CD4-positive, alpha-beta T cell treated with Interleukin-4 for 4 hours (primary cell): ENCODE measurements around the gene ARMC6.
A peak's percentile ranks its signal among the peaks of the same experiment; 100 is the strongest.
"Not testable (repeated sequence)": the region's sequence is repeated elsewhere in the genome, so short reads cannot be mapped to it uniquely, and the experiment has no call there.

Experiments
- DNase-seq: peaks from one replicate; pipeline ENCODE4 v3.0.0-alpha.2; 2020

The ARMC6 gene

DNA sequence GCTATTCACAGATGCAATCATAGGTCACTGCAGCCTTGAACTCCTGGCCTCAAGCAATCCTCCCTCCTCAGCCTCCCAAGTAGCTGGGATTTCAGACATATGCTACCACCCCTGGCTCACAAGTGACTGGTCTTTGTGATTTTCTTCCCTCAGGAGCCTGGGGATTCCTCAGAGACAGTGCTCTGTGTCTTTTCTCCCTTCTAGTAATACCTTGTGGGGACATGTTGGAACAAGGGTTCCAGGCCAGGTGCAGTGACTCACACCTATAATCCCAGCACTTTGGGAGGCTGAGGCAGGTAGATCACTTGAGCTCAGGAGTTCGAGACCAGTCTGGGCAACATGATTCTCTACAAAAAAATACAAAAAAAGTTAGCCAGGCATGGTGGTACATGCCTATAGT is 10.0 kb upstream of the ARMC6 start:
- not testable (repeated sequence) for DNase-seq

DNA sequence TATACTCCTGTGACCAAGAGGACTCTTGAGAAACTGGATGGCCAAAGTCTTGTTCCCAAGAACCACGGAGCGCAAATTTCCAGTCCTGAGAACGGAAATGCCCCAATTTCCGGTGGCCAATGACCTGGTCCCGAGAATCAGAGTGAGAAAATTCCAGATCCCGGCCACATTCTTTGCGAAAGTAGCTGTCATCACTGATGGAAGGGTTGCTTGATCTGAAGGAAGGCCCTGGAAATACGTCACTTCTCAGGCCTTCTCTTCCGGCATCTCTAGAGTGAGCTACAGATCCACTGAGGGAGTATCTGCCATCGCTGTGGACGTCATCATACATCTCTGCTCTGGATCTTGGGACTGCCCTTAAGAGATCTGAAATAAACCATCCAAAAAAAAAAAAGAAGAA is 7.5 kb upstream of the ARMC6 start:
- no peak for DNase-seq

DNA sequence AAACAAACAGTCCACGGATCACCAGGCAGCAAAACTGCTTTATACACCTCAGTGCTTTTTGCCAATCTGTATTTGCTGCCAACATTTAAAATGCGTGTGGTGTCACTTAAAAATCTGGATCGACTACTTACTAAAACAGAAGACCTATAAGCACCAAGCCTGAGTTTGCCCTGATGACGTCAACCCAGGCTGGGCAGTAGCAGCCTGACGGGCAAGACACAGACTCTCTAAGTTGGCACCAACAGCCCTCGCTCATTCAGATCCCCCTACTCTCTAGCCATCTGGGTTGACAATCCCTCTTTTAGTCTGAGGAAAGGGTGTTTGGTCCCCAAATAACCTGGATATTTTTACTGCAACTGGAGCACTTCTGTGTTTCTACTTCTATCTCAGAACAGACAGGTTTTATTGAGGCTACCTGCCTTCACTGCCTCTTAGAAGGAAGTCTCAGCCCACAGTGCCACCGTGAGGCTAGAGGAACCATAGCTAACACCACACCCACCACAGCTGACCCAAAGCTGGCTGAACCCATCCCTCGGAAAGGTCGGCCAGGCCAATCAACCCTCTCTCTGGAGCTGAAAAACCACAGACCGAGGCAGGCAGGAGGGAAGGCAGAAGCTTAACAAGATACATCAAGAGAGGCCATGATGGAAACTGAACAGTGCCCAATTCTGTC is 7.0 kb upstream of the ARMC6 start:
- no peak for DNase-seq

DNA sequence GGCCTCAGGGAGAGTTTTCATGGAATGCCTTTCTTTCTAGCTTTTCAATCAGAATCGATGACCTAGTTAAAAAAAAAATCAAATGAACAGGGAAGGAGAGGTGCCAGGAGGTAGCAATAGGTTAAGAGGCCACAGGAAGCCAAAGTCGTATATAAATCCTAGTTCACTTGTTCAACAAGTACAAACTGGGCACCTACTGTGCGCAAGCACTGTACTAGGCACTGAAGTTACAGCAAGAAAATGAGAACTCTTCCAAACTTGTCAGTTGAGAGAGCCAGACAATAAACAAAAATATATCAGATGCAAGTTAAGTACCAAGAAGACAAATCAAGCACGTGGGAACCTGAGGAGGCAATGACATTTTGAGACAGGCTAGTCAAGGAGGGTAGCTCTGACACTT is 6.2 kb upstream of the ARMC6 start:
- no peak for DNase-seq

DNA sequence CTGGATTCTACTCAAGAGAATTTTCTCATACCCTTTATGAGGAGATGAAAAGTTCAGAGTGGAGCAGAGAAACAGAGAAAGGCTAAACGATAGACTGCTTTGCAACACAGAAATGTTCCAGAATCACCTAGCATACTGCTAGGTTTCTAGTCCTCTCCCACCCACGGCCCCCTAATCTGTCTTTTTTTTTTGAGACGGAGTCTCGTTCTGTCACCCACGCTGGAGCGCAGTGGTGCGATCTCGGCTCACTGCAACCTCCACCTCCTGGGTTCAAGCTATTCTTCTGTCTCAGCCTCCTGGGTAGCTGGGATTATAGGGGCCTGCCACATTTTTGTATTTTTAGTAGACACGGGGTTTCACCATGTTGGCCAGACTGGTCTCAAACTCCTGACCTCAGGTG is 4.9 kb upstream of the ARMC6 start:
- DNase-seq = no peak

DNA sequence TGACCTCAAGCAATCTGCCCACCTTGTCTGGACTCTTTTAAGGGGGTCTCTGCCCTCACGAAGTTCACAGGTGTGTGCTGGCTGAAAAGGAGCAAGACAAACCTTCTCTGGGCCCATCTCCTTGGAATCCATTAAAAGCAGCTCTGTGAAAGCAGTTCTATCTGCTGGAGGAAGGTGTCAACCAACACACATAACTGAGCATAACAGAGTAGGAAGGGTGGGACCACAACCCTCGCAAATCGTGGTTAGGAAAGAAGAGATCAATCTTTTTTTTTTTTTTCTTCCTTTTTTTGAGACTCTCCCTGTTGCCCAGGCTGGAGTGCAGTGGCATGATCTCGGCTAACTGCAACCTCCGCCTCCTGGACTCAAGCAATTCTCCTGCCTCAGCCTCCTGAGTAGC is 1.5 kb upstream of the ARMC6 start:
- no peak for DNase-seq

DNA sequence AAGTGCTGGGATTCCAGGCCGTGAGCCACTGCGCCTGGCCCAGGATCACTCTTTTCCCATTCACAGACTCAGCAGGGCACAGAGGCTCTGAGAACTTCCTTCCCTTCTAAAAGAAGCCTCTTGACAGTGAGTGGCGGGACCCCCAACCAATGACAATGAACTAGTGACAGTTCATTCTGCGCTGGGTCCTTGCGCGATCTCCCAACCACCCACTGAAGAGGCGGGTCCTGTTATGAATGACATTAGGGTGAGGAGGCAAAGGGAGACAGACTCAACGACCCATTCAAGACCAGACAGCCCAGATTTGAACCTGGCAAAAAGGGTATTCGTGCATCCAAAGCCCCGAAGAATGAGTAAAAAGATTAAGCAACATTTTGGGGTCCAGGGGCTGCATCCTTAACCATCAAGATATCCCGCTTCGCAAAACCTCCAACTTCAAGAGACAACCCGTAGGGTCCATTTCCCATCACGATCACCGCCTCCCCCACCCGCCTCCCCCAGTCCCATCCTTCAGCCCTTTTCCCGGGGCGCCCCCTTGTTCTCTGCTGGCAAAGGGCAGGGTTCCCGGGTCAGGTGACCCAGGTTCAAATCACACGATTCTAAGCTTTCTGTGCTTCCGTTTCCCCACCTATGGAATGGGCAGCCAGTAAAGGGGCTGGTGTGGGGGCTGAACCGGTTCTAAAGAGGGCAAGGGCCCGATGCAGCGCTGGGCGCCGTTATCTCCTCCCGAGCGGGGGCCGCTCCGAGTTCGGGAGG is 805 bp upstream of the ARMC6 start:
- DNase-seq = peak; percentile 74

DNA sequence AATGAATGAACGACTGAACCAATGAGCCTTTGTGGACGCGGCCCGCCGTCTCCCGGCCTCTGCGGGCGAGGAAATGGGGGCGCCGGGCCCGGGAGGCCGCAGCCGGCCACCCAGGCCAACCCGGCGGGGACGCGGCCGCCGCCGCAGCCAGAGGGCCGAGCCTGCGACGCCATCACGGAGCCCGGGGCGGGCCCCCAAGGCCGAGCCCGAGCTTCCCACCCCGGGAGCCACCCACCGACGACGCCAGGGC is 302 bp upstream of the ARMC6 start:
- DNase-seq = no peak

DNA sequence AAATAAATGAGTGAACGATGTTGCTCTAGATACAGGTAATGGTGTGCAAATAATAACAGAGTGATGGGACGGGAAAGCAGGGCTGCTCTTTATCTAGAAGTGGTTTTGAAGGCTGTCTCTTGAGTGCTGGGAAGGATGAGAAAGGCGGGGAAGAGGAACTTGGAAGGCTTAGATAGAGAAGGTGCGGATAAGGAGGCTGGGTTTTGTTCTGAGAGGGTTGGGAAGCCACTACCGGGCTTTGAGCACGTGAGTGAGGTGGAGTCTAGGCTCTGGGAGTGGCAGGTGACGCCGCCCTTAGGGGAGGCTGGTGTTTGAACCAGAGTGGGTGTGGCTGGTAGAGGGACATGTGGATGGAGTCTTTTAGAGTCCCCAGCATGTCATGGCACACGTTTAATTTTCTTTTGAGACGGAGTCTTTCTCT is 811 bp downstream of the ARMC6 start:
- peak; percentile 64 for DNase-seq

DNA sequence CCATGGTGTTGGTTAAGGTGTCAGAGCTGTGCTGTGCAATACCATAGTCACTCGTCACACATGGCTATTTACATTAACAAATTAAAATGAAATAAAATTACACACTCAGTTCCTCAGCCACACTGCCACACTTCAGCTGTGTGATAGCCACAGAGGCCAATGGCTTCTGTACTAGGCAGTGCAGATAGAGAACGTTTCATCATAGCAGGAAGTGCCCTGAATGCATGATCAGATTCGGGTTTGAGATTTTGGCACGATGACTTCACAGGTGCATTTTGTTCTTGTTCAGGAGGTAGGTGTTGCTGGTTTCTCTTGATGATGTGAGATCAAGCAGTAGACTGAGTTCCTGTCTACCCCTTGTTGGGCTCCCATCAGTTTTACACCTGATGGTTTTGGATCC is 6.5 kb downstream of the ARMC6 start:
- DNase-seq = peak; percentile 46

DNA sequence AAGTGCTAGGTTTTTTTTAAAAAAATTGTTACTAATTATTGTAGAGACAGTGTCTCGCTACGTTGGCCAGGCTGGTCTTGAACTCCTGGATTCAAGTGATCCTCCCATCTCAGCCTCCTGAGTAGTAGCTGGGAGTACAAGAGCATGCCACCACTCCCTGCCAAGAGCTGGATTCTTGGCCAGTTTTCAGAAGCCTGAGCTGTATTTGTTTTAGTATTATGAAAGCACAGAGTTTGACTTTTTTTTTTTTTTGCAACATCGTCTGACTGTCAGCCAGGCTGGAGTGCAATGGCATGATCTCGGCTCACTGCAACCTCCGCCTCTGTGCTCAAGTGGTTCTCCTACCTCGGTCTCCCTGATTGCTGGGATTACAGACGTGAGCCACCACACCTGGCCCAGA is 7.0 kb downstream of the ARMC6 start:
- DNase-seq = no peak

DNA sequence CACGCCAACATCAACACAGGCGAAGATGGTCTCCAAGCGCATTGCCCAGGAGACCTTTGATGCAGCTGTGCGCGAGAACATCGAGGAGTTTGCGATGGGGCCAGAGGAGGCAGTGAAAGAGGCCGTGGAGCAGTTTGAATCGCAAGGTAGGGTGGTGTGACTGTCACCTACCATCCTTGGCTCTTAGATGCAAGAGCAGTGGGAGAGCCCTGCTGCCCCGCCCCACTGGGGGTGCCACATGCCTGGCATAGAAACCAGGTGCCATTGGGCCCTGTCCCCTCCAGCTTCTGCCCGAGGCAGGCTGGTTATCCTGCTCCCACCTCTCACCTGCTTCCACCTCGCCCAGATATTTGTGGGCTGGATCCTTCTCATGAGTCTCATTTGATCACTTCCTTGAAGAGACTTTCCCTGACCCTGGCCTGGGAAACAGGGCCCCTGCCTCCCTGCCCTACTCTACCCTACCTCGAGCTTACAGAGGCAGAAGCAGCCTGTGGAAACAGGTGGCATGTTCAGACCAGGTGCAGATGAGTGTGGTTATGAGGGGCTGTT is 9.4 kb downstream of the ARMC6 start:
- DNase-seq = no peak

DNA sequence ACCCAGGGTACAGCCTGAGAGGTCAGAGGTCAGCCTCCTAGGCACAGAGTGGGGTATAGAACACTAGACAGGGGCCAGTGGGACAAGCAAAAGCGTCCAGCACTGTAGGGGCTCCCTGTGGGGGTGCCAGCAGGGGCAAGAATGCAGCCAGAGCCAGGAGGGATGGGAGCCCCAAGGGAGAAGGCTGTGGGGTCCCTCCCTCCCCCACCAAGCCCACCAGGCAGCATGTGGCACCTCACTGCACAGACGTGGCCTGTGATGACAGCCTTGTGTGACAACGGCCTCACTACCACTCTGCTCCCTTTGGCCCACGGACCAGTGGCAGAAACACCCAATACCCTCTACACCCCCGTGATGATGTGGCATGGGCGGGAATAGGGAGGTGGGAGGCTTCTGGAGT is 10.1 kb downstream of the ARMC6 start:
- DNase-seq = no peak

DNA sequence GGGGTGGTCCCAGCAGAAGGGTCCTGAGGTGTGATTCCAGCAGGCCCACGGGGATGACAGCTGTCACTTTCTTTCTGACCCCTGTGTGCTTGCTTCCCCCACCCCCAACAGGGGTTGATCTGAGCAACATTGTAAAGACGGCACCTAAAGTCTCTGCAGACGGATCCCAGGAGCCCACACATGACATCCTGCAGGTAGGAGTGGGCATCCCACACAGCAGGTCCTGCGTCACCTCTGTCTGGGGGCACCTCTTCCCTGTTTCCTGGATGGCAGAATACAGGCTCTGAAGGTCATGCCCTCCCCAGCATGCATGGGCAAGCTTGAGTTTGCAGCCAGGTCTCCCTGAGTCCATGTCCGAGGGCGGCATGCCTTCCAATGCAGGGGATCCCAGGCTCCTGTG is 10.5 kb downstream of the ARMC6 start:
- DNase-seq = no peak

DNA sequence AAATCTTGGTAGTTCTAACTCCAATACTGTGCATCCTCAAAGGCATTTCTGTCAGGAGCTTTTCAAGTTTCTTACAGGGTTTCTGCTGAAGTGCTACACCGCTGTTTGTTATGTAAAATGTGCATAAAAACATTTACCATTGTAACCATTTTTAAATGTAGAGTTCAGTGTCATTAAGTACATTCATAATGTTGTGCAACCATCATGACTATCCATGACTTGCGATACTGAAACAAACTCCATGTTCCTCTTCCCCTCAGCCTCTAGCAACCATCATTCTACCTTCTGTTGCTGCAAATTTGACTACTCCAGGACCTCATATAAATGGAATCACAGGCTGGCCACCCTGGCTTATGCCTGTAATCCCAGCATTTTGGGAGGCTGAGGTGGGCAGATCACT is 16.0 kb downstream of the ARMC6 start:
- no peak for DNase-seq

DNA sequence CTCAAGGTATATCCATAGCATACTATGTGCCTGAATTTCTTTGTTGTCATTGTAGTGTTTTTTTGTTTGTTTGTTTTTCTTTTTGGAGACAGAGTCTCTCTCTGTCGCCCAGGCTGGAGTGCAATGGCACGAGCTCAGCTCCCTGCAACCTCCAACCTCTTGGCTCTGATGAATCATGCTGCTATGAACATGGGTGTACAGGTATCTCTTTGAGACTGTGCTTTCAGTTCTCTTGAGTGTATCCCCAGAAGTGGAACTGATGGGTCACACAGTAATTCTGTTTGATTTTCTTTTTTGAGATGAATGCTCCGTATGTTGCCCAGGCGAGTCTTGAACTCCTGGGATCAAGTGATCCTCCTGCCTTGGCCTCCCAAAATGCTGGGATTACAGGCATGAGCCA is 16.7 kb downstream of the ARMC6 start:
- no peak for DNase-seq

DNA sequence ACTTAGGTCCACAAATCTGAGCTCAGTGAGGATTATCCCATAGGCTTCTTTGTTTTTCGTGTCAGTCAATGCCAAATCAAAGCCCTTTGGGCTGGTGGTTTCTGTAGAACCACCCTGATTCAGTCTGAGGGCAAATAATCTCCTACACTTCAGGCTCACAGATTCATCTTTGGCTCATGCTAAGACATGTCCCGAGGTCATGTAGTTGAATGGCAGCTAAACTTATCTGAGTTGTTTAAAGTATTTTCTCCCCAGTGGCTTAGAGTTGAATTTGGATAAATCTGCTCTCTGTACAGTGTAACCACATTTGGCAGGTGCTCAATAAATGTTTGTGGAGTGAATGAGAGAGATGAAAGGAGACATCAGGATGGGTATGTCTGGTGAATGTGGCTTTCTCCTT is 17.3 kb downstream of the ARMC6 start:
- DNase-seq = no peak

DNA sequence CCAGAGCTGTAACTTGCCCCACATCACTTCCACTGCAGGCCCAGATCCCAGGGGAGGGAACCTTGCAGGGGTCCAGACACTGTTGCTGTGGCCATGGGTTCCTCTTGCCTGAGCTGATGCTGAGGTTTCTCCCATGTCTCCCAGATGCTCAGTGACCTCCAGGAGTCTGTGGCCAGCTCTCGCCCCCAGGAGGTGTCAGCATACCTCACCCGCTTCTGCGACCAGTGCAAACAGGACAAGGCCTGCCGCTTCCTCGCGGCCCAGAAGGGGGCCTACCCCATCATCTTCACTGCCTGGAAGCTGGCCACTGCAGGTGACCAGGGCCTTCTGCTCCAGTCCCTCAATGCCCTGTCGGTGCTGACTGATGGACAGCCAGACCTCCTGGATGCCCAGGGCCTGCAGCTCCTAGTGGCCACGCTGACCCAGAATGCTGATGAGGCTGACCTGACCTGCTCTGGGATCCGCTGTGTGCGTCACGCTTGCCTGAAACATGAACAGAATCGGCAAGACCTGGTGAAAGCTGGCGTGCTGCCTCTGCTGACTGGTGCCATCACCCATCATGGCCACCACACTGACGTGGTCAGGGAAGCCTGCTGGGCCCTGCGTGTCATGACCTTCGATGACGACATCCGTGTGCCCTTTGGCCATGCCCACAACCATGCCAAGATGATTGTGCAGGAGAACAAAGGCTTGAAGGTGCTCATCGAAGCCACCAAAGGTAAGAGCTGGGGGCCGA is 18.2 kb downstream of the ARMC6 start:
- DNase-seq = no peak

DNA sequence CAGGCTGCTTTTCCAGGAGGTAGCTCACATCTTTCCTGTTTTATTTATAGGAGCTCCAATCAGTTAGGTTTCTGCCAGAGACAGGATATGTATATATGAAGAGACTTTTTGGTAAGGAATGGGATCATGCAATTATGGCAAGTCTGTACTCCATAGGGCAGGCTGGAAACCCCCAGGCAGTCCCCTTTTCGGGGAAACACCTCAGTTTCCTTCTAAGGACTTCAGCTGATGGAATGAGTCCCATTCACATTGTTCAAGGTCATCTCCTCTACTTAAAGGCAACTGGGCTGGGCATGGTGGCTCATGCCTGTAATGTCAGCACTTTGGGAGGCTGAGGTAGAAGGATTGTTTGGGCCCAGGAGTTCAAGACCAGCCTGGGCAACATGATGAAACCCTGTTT is 19.5 kb downstream of the ARMC6 start:
- DNase-seq = no peak

DNA sequence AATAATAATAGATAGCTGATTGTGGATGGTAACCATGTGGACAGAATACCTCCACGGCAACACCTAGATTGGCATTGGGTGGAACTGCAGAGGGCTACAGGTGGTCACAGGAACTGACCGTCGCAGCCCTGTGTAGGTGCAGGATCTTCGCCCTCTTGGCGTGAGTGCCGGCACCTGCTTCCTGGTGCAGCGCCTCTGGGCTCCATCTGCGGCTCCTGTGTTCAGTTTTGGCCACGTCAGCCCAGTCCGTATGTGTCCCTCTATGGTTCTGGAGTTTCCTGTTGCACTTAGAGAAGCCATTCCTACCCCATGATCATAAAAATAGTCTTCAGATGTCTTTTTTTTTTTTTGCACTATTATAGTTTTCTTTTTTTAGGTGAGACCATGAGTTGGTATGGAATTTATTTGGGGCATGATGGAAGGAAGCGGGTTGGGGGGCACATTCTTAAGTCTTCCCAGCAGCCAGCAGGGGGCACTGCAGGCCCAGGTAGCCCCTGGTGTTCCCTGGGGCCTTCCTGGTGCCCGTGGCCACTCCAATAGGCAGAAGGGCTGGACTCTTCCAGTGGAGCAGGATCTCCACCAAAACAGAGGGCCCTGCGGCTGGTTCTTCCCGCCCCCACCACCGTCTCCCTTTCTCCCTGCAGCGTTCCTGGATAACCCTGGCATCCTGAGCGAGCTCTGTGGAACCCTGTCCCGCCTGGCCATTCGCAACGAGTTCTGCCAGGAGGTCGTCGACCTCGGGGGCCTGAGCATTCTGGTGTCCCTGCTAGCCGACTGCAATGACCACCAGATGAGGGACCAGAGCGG is 20.3 kb downstream of the ARMC6 start:
- DNase-seq = peak; percentile 46

DNA sequence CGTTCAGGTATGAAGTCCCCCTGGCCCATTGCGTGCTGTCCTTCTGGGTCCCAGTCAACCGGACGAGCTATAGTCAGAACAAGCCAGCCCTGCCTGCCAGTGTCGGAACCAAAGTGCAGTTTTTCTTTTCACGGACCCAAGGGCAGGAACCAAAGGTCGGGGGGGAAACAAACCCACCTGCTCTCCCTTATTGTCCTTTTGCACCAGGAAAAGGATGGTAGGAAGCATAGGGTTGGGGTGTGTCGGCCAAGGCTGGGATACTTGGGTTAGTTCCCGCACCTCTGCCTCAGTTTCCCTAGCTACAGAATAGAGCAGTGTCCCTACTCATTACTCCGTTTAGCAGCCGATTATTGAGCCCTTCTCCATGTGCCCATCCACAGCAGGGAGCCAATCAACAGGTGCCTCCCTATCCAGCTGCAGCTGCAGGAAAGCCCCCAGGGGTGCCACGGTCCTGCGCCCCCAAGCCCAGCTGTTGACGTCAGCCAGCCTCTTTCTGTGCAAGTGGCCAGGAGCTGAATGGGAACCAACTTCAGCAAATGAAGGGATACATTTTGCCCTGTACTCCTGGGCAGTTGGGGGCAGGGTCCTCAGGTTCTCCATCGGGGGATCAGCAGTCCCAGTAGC is 21.0 kb downstream of the ARMC6 start:
- DNase-seq = no peak

DNA sequence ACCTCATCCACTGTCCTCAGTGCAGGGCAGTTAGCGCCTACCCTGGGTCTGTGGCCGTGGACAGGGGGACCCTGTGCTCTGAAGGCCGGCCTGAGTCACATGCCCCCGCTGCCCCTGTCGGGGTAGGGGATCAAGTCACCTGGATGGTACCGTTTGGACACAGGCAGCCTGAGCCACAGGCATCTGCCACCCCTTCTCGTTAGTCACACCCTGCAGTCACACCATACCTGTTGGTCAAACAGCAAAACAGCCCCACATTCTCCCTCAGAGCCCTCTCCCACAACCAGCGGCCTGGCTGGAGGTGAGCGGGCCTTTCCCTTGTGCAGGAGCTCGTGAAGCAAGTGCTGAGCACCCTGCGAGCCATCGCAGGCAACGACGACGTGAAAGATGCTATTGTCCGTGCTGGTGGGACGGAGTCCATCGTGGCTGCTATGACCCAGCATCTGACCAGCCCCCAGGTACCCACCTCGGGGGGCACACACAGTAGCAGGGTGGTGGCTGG is 21.6 kb downstream of the ARMC6 start:
- DNase-seq = no peak

DNA sequence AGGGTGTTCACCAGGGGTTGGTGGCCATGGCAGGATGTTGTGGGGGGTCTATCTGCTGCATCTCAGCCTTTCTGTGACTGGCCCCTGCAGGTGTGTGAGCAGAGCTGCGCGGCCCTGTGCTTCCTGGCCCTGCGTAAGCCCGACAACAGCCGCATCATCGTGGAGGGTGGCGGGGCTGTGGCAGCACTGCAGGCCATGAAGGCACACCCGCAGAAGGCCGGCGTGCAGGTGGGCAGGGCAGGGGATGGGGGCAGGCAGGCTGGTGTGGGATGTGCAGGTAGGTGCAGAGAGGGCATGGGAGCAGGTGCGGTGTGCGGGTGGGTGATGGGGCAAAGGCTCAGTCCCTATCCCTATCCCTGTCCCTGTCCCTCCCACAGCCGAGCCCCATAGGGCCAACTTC is 22.3 kb downstream of the ARMC6 start:
- DNase-seq = no peak
